ENCODE data around the gene NOS3.

Gene NOS3

GRCh38 chr7:151016505-151016904 is 25.7 kb downstream of the NOS3 start:
- no peak overlapping the region for H3K27ac ChIP-seq (ENCODE audit: extremely low read depth, low read depth, low read length)
- H3K4me3 ChIP-seq (ENCODE audit: low read depth, low read length): no peak overlapping the region
- TF ChIP-seq ZNF391 (tag by site-specific recombination; IDR thresholded peaks at IDR 0.05; ENCODE audit: borderline replicate concordance, low read depth) (no peak), KLF10 (tag by site-specific recombination; IDR thresholded peaks at IDR 0.05) (no peak), ZXDB (tag by site-specific recombination; IDR thresholded peaks at IDR 0.05) (no peak), PRDM2 (tag by site-specific recombination; IDR thresholded peaks at IDR 0.05; ENCODE audit: borderline replicate concordance) (no peak), HOXC10 (CRISPR knock-in tag; IDR thresholded peaks at IDR 0.05) (no peak), ZNF223 (tag by site-specific recombination; IDR thresholded peaks at IDR 0.05) (no peak), OSR2 (tag by site-specific recombination; IDR thresholded peaks at IDR 0.05) (no peak), ZNF529 (tag by site-specific recombination; IDR thresholded peaks at IDR 0.05; ENCODE audit: insufficient replicate concordance) (no peak), ZNF362 (tag by site-specific recombination; IDR thresholded peaks at IDR 0.05) (no peak), RBAK (tag by site-specific recombination; IDR thresholded peaks at IDR 0.05) (no peak), ZBTB21 (tag by site-specific recombination; IDR thresholded peaks at IDR 0.05) (no peak), ZNF354C (tag by site-specific recombination; IDR thresholded peaks at IDR 0.05; ENCODE audit: borderline replicate concordance, low read depth) (no peak), ZNF24 (tag by site-specific recombination; IDR thresholded peaks at IDR 0.05) (no peak), ZBTB48 (tag by site-specific recombination; IDR thresholded peaks at IDR 0.05) (no peak), ZBTB6 (tag by site-specific recombination; IDR thresholded peaks at IDR 0.05) (no peak), ZNF280C (tag by site-specific recombination; IDR thresholded peaks at IDR 0.05) (no peak), ZNF202 (tag by site-specific recombination; IDR thresholded peaks at IDR 0.05; ENCODE audit: borderline replicate concordance) (no peak), ZNF302 (tag by site-specific recombination; IDR thresholded peaks at IDR 0.05; ENCODE audit: low read depth) (no peak), SP2 (tag by site-specific recombination; IDR thresholded peaks at IDR 0.05) (no peak), ZNF121 (tag by site-specific recombination; IDR thresholded peaks at IDR 0.05) (no peak)
- POLR2A ChIA-PET: no interaction called here
- H3K4me1 ChIP-seq (ENCODE audit: control insufficient read depth, insufficient read depth, low read length): no peaks in the 10 kb centered on the region
- CTCF ChIA-PET: interaction anchor here (0.5 to 2.8 kb wide), 8 partner anchors 10 to 738 kb away, joined by 3 to 16 read pairs (median 4); no protein-coding TSS in a partner anchor
- no peaks in the 10 kb centered on the region for H3K9me3 ChIP-seq (ENCODE audit: control insufficient read depth, insufficient read depth, low read depth, low read length)
- H3K36me3 ChIP-seq (ENCODE audit: control insufficient read depth in 2 of 2, insufficient read depth in 1 of 2, low read length in 2 of 2): no peaks in the 10 kb centered on the region

Data from HEK293 (cell line).